ENCODE measurements around the gene MS4A3.
"Not testable (repeated sequence)": the region's sequence is repeated elsewhere in the genome, so short reads cannot be mapped to it uniquely, and the experiment has no call there.

MS4A3 gene

GRCh38 chr11:60056349-60056969 lies at the start of gene MS4A3:
Gene MS4A3 (plus strand): TSS chr11:60056665. CDS start chr11:60061161, 4,496 bp downstream.
- no peak for DNase-seq

GRCh38 chr11:60016881-60017280 lies 39.6 kb upstream of the MS4A3 start, which contains the start of gene OOSP4B:
Gene OOSP4B (plus strand): TSS chr11:60017181.
- no peak for DNase-seq

- no peak for DNase-seq
Measured at GRCh38 chr11:60018058-60018457, 38.4 kb upstream of the MS4A3 start.

GRCh38 chr11:60020376-60020775 lies 36.1 kb upstream of the MS4A3 start:
- DNase-seq, result not testable (repeated sequence)

GRCh38 chr11:60029015-60029632 lies 27.3 kb upstream of the MS4A3 start:
- no peak for DNase-seq

GRCh38 chr11:60040109-60040508 lies 16.4 kb upstream of the MS4A3 start, which contains the start of gene OOSP2:
Gene OOSP2 (plus strand): TSS chr11:60040409. CDS start chr11:60040460, 51 bp downstream.
- DNase-seq, result no peak

GRCh38 chr11:60050422-60050821 lies 6.0 kb upstream of the MS4A3 start:
- DNase-seq, result not testable (repeated sequence)

- not testable (repeated sequence) for DNase-seq
Measured at GRCh38 chr11:60050839-60051238, 5.6 kb upstream of the MS4A3 start.

- peak; percentile 33 for DNase-seq
Measured at GRCh38 chr11:60059052-60059451, 2.6 kb downstream of the MS4A3 start.

- no peak for DNase-seq
Measured at GRCh38 chr11:60059521-60060240, 3.2 kb downstream of the MS4A3 start.

GRCh38 chr11:60064111-60064510 lies 7.6 kb downstream of the MS4A3 start:
- DNase-seq, result no peak

- DNase-seq, result no peak
Measured at GRCh38 chr11:60065801-60066200, 9.3 kb downstream of the MS4A3 start.

- no peak for DNase-seq
Measured at GRCh38 chr11:60069450-60069849, 13.0 kb downstream of the MS4A3 start.

- DNase-seq, result not testable (repeated sequence)
Measured at GRCh38 chr11:60071644-60072043, 15.2 kb downstream of the MS4A3 start.

- no peak for DNase-seq
Measured at GRCh38 chr11:60077216-60077817, 20.9 kb downstream of the MS4A3 start.

- no peak for DNase-seq
Measured at GRCh38 chr11:60077981-60078380, 21.5 kb downstream of the MS4A3 start.

GRCh38 chr11:60078745-60079144 lies 22.3 kb downstream of the MS4A3 start:
- DNase-seq, result no peak

GRCh38 chr11:60080535-60080934 lies 24.1 kb downstream of the MS4A3 start:
- DNase-seq, result no peak

GRCh38 chr11:60084631-60085273 lies 28.3 kb downstream of the MS4A3 start:
- no peak for DNase-seq

- DNase-seq, result no peak
Measured at GRCh38 chr11:60085909-60086308, 29.4 kb downstream of the MS4A3 start.

GRCh38 chr11:60087239-60087638 lies 30.8 kb downstream of the MS4A3 start:
- no peak for DNase-seq

GRCh38 chr11:60088364-60088763 lies 31.9 kb downstream of the MS4A3 start, which contains the start of gene MS4A2:
Gene MS4A2 (plus strand): TSS chr11:60088664. CDS start chr11:60088766, 102 bp downstream.
- no peak for DNase-seq
